ENCODE data around the gene ZNF133.
A peak's percentile ranks its signal among the peaks of the same experiment; 100 is the strongest.
"Not testable (repeated sequence)": the region's sequence is repeated elsewhere in the genome, so short reads cannot be mapped to it uniquely, and the experiment has no call there.

ZNF133 gene

GRCh38 chr20:18271160-18271559 lies 17.2 kb upstream of the ZNF133 start:
- Mint-ChIP-seq H3K4me3 (no peak overlapping the region), H3K27me3 (peaks cover 10% of the 10 kb centered on the region), H3K27ac (no peak overlapping the region)

GRCh38 chr20:18272451-18272850 lies 15.9 kb upstream of the ZNF133 start:
- Mint-ChIP-seq H3K27ac (no peak overlapping the region), H3K9me3 (no peaks in the 10 kb centered on the region), H3K4me1 (no peaks in the 10 kb centered on the region), H3K4me3 (no peak overlapping the region), H3K36me3 (no peaks in the 10 kb centered on the region), H3K27me3 (peaks cover 8% of the 10 kb centered on the region)

More at GRCh38 chr20:18271160-18271559, 17.2 kb upstream of the ZNF133 start:
- Mint-ChIP-seq H3K4me1 (no peaks in the 10 kb centered on the region), H3K9me3 (no peaks in the 10 kb centered on the region), H3K36me3 (no peaks in the 10 kb centered on the region)

GRCh38 chr20:18273738-18274137 lies 14.6 kb upstream of the ZNF133 start:
- Mint-ChIP-seq H3K27me3 (peaks cover 9% of the 10 kb centered on the region), H3K27ac (no peak overlapping the region), H3K4me1 (no peaks in the 10 kb centered on the region), H3K36me3 (no peaks in the 10 kb centered on the region), H3K9me3 (no peaks in the 10 kb centered on the region), H3K4me3 (no peak overlapping the region)

- H3K27ac Mint-ChIP-seq, H3K4me3 Mint-ChIP-seq, H3K9me3 Mint-ChIP-seq, H3K36me3 Mint-ChIP-seq, H3K4me1 Mint-ChIP-seq: not testable (repeated sequence)
- H3K27me3 Mint-ChIP-seq, result peaks cover 20% of the 10 kb centered on the region
Observed at GRCh38 chr20:18275960-18276359, 12.4 kb upstream of the ZNF133 start.

- H3K9me3 Mint-ChIP-seq, result no peaks in the 10 kb centered on the region
- no peak overlapping the region for H3K4me3 Mint-ChIP-seq
- H3K27me3 Mint-ChIP-seq, result peaks cover 21% of the 10 kb centered on the region
- no peaks in the 10 kb centered on the region for H3K36me3 Mint-ChIP-seq
- no peak overlapping the region for H3K27ac Mint-ChIP-seq
- H3K4me1 Mint-ChIP-seq, result no peaks in the 10 kb centered on the region
Observed at GRCh38 chr20:18276821-18277220, 11.5 kb upstream of the ZNF133 start.

GRCh38 chr20:18279242-18279641 lies 9.1 kb upstream of the ZNF133 start:
- Mint-ChIP-seq H3K27me3 (peaks cover 25% of the 10 kb centered on the region), H3K27ac (no peak overlapping the region), H3K4me1 (no peaks in the 10 kb centered on the region), H3K36me3 (no peaks in the 10 kb centered on the region), H3K9me3 (no peaks in the 10 kb centered on the region), H3K4me3 (no peak overlapping the region)

GRCh38 chr20:18284805-18285533 lies 3.4 kb upstream of the ZNF133 start:
- H3K27ac Mint-ChIP-seq, result no peak overlapping the region
- H3K27me3 Mint-ChIP-seq, result peaks cover 19% of the 10 kb centered on the region
- peaks cover 17% of the 10 kb centered on the region for H3K9me3 Mint-ChIP-seq
- peaks cover 14% of the 10 kb centered on the region for H3K4me1 Mint-ChIP-seq
- H3K4me3 Mint-ChIP-seq, result no peak overlapping the region
- H3K36me3 Mint-ChIP-seq, result peaks cover 7% of the 10 kb centered on the region

- peaks cover 27% of the 10 kb centered on the region for H3K4me1 Mint-ChIP-seq
- H3K36me3 Mint-ChIP-seq, result peaks cover 21% of the 10 kb centered on the region
- peak overlapping the region; percentile 100 for H3K27ac Mint-ChIP-seq
- peaks cover 10% of the 10 kb centered on the region for H3K27me3 Mint-ChIP-seq
- peak overlapping the region; percentile 98 for H3K4me3 Mint-ChIP-seq
- H3K9me3 Mint-ChIP-seq, result peaks cover 17% of the 10 kb centered on the region
Observed at GRCh38 chr20:18287546-18287914, 797 bp upstream of the ZNF133 start.

- Mint-ChIP-seq H3K9me3 (peaks cover 17% of the 10 kb centered on the region), H3K27ac (peak overlapping the region; percentile 100), H3K36me3 (peaks cover 28% of the 10 kb centered on the region), H3K27me3 (peaks cover 6% of the 10 kb centered on the region), H3K4me1 (peaks cover 27% of the 10 kb centered on the region), H3K4me3 (peak overlapping the region; percentile 98)
Observed at GRCh38 chr20:18288749-18289267, 481 bp downstream of the ZNF133 start.

GRCh38 chr20:18289306-18289705 lies 979 bp downstream of the ZNF133 start:
- Mint-ChIP-seq H3K4me3 (peak overlapping the region; percentile 98), H3K27ac (no peak overlapping the region), H3K9me3 (peaks cover 17% of the 10 kb centered on the region), H3K4me1 (peaks cover 27% of the 10 kb centered on the region), H3K27me3 (peaks cover 4% of the 10 kb centered on the region), H3K36me3 (peaks cover 31% of the 10 kb centered on the region)

- H3K4me1 Mint-ChIP-seq, result no peaks in the 10 kb centered on the region
- no peak overlapping the region for H3K27ac Mint-ChIP-seq
- H3K9me3 Mint-ChIP-seq, result peaks cover 22% of the 10 kb centered on the region
- no peaks in the 10 kb centered on the region for H3K27me3 Mint-ChIP-seq
- no peak overlapping the region for H3K4me3 Mint-ChIP-seq
- H3K36me3 Mint-ChIP-seq, result peaks cover 31% of the 10 kb centered on the region
Observed at GRCh38 chr20:18299364-18299763, 11.0 kb downstream of the ZNF133 start.

- Mint-ChIP-seq H3K9me3 (peaks cover 14% of the 10 kb centered on the region), H3K4me3 (no peak overlapping the region), H3K27me3 (no peaks in the 10 kb centered on the region), H3K27ac (peak overlapping the region; percentile 38), H3K4me1 (no peaks in the 10 kb centered on the region), H3K36me3 (peaks cover 17% of the 10 kb centered on the region)
Observed at GRCh38 chr20:18304618-18305017, 16.3 kb downstream of the ZNF133 start.

- H3K4me3 Mint-ChIP-seq, result no peak overlapping the region
- no peaks in the 10 kb centered on the region for H3K27me3 Mint-ChIP-seq
- H3K36me3 Mint-ChIP-seq, result peaks cover 18% of the 10 kb centered on the region
- no peaks in the 10 kb centered on the region for H3K9me3 Mint-ChIP-seq
- H3K4me1 Mint-ChIP-seq, result no peaks in the 10 kb centered on the region
- no peak overlapping the region for H3K27ac Mint-ChIP-seq
Observed at GRCh38 chr20:18307301-18307700, 19.0 kb downstream of the ZNF133 start.

- Mint-ChIP-seq H3K4me1 (no peaks in the 10 kb centered on the region), H3K4me3 (no peak overlapping the region), H3K9me3 (no peaks in the 10 kb centered on the region), H3K27me3 (no peaks in the 10 kb centered on the region), H3K36me3 (peaks cover 32% of the 10 kb centered on the region), H3K27ac (no peak overlapping the region)
Observed at GRCh38 chr20:18310051-18310450, 21.7 kb downstream of the ZNF133 start.

- no peak overlapping the region for H3K4me3 Mint-ChIP-seq
- H3K9me3 Mint-ChIP-seq, result no peaks in the 10 kb centered on the region
- H3K27me3 Mint-ChIP-seq, result no peaks in the 10 kb centered on the region
- H3K27ac Mint-ChIP-seq, result no peak overlapping the region
- H3K36me3 Mint-ChIP-seq, result peaks cover 35% of the 10 kb centered on the region
- H3K4me1 Mint-ChIP-seq, result no peaks in the 10 kb centered on the region
Observed at GRCh38 chr20:18310592-18310991, 22.3 kb downstream of the ZNF133 start.

- H3K27ac Mint-ChIP-seq, result no peak overlapping the region
- H3K36me3 Mint-ChIP-seq, result peaks cover 40% of the 10 kb centered on the region
- no peaks in the 10 kb centered on the region for H3K9me3 Mint-ChIP-seq
- no peaks in the 10 kb centered on the region for H3K4me1 Mint-ChIP-seq
- no peak overlapping the region for H3K4me3 Mint-ChIP-seq
- no peaks in the 10 kb centered on the region for H3K27me3 Mint-ChIP-seq
Observed at GRCh38 chr20:18312723-18313122, 24.4 kb downstream of the ZNF133 start.

GRCh38 chr20:18313411-18313810 lies 25.1 kb downstream of the ZNF133 start:
- H3K4me3 Mint-ChIP-seq, result no peak overlapping the region
- H3K27me3 Mint-ChIP-seq, result no peaks in the 10 kb centered on the region
- no peak overlapping the region for H3K27ac Mint-ChIP-seq
- no peaks in the 10 kb centered on the region for H3K9me3 Mint-ChIP-seq
- H3K4me1 Mint-ChIP-seq, result no peaks in the 10 kb centered on the region
- H3K36me3 Mint-ChIP-seq, result peaks cover 43% of the 10 kb centered on the region
